WTC11 (cell line): ENCODE measurements around the gene CTRB1. TPM values are rescaled to one million over a fixed set of nuclear protein-coding genes. Genes with fewer than 3 reads are reported as not detected.

ENCODE experiments used
- ATAC-seq: fragments of 200-7000 bp; cut with Tn5 transposase; 2 replicates; pipeline ENCODE4 v1.10.0; 2021; ENCODE audit warnings: mild to moderate bottlenecking, moderate library complexity
- CTCF ChIA-PET: fragments of 300-600 bp; sonication (Branson Sonifier 250); formaldehyde crosslinking; loops from one replicate; lab custom pipeline; 2021; ENCODE audit warnings: antibody characterized with exemption; lab: Charles Lee
- POLR2A ChIA-PET: fragments of 350-600 bp; sonication (Branson Sonifier 250); formaldehyde crosslinking; loops from one replicate; lab custom pipeline; 2021; ENCODE audit warnings: antibody characterized with exemption; lab: Charles Lee
- DNase-seq: peaks from one replicate; pipeline ENCODE4 v3.0.0; 2021; ENCODE audit warnings: low spot score
- H3K27ac Mint-ChIP-seq: 2 replicates; pipeline ENCODE4 v1.8.0; 2021; ENCODE audit warnings: mixed read lengths
- H3K27me3 Mint-ChIP-seq: 2 replicates; pipeline ENCODE4 v1.8.0; 2021; ENCODE audit warnings: low read depth, mild to moderate bottlenecking, moderate library complexity, mixed read lengths
- H3K36me3 Mint-ChIP-seq: 2 replicates; pipeline ENCODE4 v1.8.0; 2021; ENCODE audit warnings: mixed read lengths
- H3K4me1 Mint-ChIP-seq: 2 replicates; pipeline ENCODE4 v1.8.0; 2022; ENCODE audit warnings: mixed read lengths
- H3K4me3 Mint-ChIP-seq: 2 replicates; pipeline ENCODE4 v1.8.0; 2021; ENCODE audit warnings: mild to moderate bottlenecking, moderate library complexity, mixed read lengths
- H3K9me3 Mint-ChIP-seq: 2 replicates; pipeline ENCODE4 v1.8.0; 2021; ENCODE audit warnings: mixed read lengths
- AFF4 ChIP-seq: sonication (generic); formaldehyde crosslinking; IDR thresholded peaks from 2 replicates; pipeline ENCODE4 v1.8.1; 2023; ENCODE audit warnings: mild to moderate bottlenecking, missing genetic modification reagents, borderline replicate concordance
- ATF1 ChIP-seq: sonication (generic); formaldehyde crosslinking; IDR thresholded peaks from 2 replicates; pipeline ENCODE4 v1.8.1; 2023; ENCODE audit warnings: mild to moderate bottlenecking, moderate library complexity, missing genetic modification reagents
- CBFB ChIP-seq: sonication (generic); formaldehyde crosslinking; IDR thresholded peaks from 2 replicates; pipeline ENCODE4 v1.8.1; 2022; ENCODE audit warnings: mild to moderate bottlenecking, low read depth, missing genetic modification reagents
- E2F5 ChIP-seq: sonication (generic); formaldehyde crosslinking; IDR thresholded peaks from 2 replicates; pipeline ENCODE4 v1.8.1; 2022; ENCODE audit warnings: mild to moderate bottlenecking, moderate library complexity, missing genetic modification reagents
- ELF4 ChIP-seq: sonication (generic); formaldehyde crosslinking; IDR thresholded peaks from 2 replicates; pipeline ENCODE4 v1.8.1; 2022; ENCODE audit warnings: low read depth, mild to moderate bottlenecking, moderate library complexity, missing genetic modification reagents
- FOXK1 ChIP-seq: sonication (generic); formaldehyde crosslinking; IDR thresholded peaks from 2 replicates; pipeline ENCODE4 v1.8.0; 2022; ENCODE audit warnings: mild to moderate bottlenecking, moderate library complexity, missing genetic modification reagents
- GABPB1 ChIP-seq: sonication (generic); formaldehyde crosslinking; IDR thresholded peaks from 2 replicates; pipeline ENCODE4 v1.8.1; 2023; ENCODE audit warnings: mild to moderate bottlenecking, missing genetic modification reagents
- GTF2I ChIP-seq: fragments of 250-450 bp; sonication (Bioruptor Pico); conservative IDR thresholded peaks from 2 replicates; pipeline ENCODE4 v1.4.0; 2021; ENCODE audit warnings: mild to moderate bottlenecking
- MAX ChIP-seq: sonication (generic); formaldehyde crosslinking; IDR thresholded peaks from 2 replicates; pipeline ENCODE4 v1.8.0; 2022; ENCODE audit warnings: mild to moderate bottlenecking, missing genetic modification reagents
- MLX ChIP-seq: sonication (generic); formaldehyde crosslinking; IDR thresholded peaks from 2 replicates; pipeline ENCODE4 v1.8.1; 2023; ENCODE audit warnings: mild to moderate bottlenecking, missing genetic modification reagents, moderate library complexity
- MXD4 ChIP-seq: fragments of 250-450 bp; sonication (Bioruptor Pico); IDR thresholded peaks from 2 replicates; pipeline ENCODE4 v1.8.0; 2021; ENCODE audit warnings: mild to moderate bottlenecking, moderate library complexity, borderline replicate concordance
- NFATC4 ChIP-seq: fragments of 250-450 bp; sonication (Bioruptor Pico); IDR thresholded peaks from 2 replicates; pipeline ENCODE4 v1.9.0; 2021; ENCODE audit warnings: mild to moderate bottlenecking
- NR2C2 ChIP-seq: sonication (generic); formaldehyde crosslinking; IDR thresholded peaks from 2 replicates; pipeline ENCODE4 v1.8.0; 2022; ENCODE audit warnings: mild to moderate bottlenecking, missing genetic modification reagents
- NR3C1 ChIP-seq: sonication (generic); formaldehyde crosslinking; conservative IDR thresholded peaks from 2 replicates; pipeline ENCODE4 v1.8.1; 2023; ENCODE audit warnings: low read depth, mild to moderate bottlenecking, missing genetic modification reagents
- PREB ChIP-seq: sonication (generic); formaldehyde crosslinking; IDR thresholded peaks from 2 replicates; pipeline ENCODE4 v1.8.1; 2022; ENCODE audit warnings: mild to moderate bottlenecking, missing genetic modification reagents, moderate library complexity, borderline replicate concordance
- SP1 ChIP-seq: sonication (generic); formaldehyde crosslinking; conservative IDR thresholded peaks from 2 replicates; pipeline ENCODE4 v1.8.1; 2022; ENCODE audit warnings: missing genetic modification reagents
- USF2 ChIP-seq: sonication (generic); formaldehyde crosslinking; IDR thresholded peaks from 2 replicates; pipeline ENCODE4 v1.8.1; 2023; ENCODE audit warnings: mild to moderate bottlenecking, missing genetic modification reagents, moderate library complexity
- ZNF219 ChIP-seq: sonication (generic); formaldehyde crosslinking; IDR thresholded peaks from 2 replicates; pipeline ENCODE4 v1.8.0; 2023; ENCODE audit warnings: missing genetic modification reagents, mild to moderate bottlenecking, borderline replicate concordance
- ZNF281 ChIP-seq: sonication (generic); formaldehyde crosslinking; IDR thresholded peaks from 2 replicates; pipeline ENCODE4 v1.8.0; 2023; ENCODE audit warnings: mild to moderate bottlenecking, missing genetic modification reagents
- ZNF671 ChIP-seq: fragments of 250-450 bp; sonication (Bioruptor Pico); IDR thresholded peaks from 2 replicates; pipeline ENCODE4 v1.8.0; 2021; ENCODE audit warnings: mild to moderate bottlenecking
- total RNA-seq: library from RNA; stranded (reverse); gene quantifications from 3 replicates; pipeline ENCODE4 v1.2.3, GENCODE V29; 2021

Gene CTRB1
- total RNA-seq, 1 experiment from 2014 or later, result 3.9 TPM

- CTCF ChIA-PET, result interaction anchor here (0.8 to 4.8 kb wide), 5 partner anchors 10 to 141 kb away, joined by 3 to 44 read pairs (median 7); no protein-coding TSS in a partner anchor
Measured at GRCh38 chr16:75244225-75244809, 25.5 kb downstream of the CTRB1 start.

GRCh38 chr16:75244844-75245758, 26.3 kb downstream of the CTRB1 start:
- ATAC-seq, result peak; percentile 56

More at GRCh38 chr16:75244225-75244809, 25.5 kb downstream of the CTRB1 start:
- peaks cover 63% of the 10 kb centered on the region for H3K4me1 Mint-ChIP-seq
- H3K27me3 Mint-ChIP-seq, result no peaks in the 10 kb centered on the region
- H3K27ac Mint-ChIP-seq, result peak overlapping the region; percentile 98
- no peak for ATAC-seq
- no peak for DNase-seq
- H3K9me3 Mint-ChIP-seq, result no peaks in the 10 kb centered on the region
- peaks cover 37% of the 10 kb centered on the region for H3K36me3 Mint-ChIP-seq
- TF ChIP-seq E2F5 (no peak), ELF4 (CRISPR knock-in tag) (no peak), MLX (no peak), SP1 (CRISPR knock-in tag) (no peak), ZNF219 (no peak)
- POLR2A ChIA-PET, result interaction anchor here (2.6 kb wide), 1 partner anchor 10 kb away, joined by 13 read pairs; no protein-coding TSS in a partner anchor
- no peak overlapping the region for H3K4me3 Mint-ChIP-seq

More at GRCh38 chr16:75244844-75245758, 26.3 kb downstream of the CTRB1 start:
- Mint-ChIP-seq H3K4me1 (peaks cover 68% of the 10 kb centered on the region), H3K27ac (peak overlapping the region; percentile 98), H3K36me3 (peaks cover 33% of the 10 kb centered on the region)
- ChIA-PET CTCF (interaction anchor here (0.8 to 4.8 kb wide), 5 partner anchors 10 to 46 kb away, joined by 3 to 44 read pairs (median 7); no protein-coding TSS in a partner anchor), POLR2A (interaction anchor here (1.3 to 2.6 kb wide), 2 partner anchors 9 to 12 kb away, joined by 6 to 13 read pairs; no protein-coding TSS in a partner anchor)
- peak; percentile 68 for DNase-seq
- TF ChIP-seq ZNF281 (CRISPR knock-in tag), result no peak
- TF ChIP-seq ATF1 (CRISPR knock-in tag), result no peak
- TF ChIP-seq PREB (CRISPR knock-in tag), result 0 out of 2 replicates have a peak, but pooled peaks have one; percentile 20
- no peak for TF ChIP-seq ZNF671
- TF ChIP-seq NFATC4 (CRISPR knock-in tag), result no peak
- TF ChIP-seq AFF4 (CRISPR knock-in tag), result no peak
- no peak for TF ChIP-seq GTF2I (CRISPR knock-in tag)
- no peak for TF ChIP-seq CBFB (CRISPR knock-in tag)
- TF ChIP-seq MXD4 (CRISPR knock-in tag), result no peak
- TF ChIP-seq NR3C1 (CRISPR knock-in tag), result no peak
- no peak for TF ChIP-seq USF2
- 0 out of 2 replicates have a peak, but pooled peaks have one; percentile 22 for TF ChIP-seq MAX
- peak; percentile 21; the same call in 1 of the 2 replicates for TF ChIP-seq FOXK1
- peak; percentile 66 for TF ChIP-seq GABPB1 (CRISPR knock-in tag)
- no peak for TF ChIP-seq NR2C2
- TF ChIP-seq, all 79 proteins: peak for 4
- Mint-ChIP-seq H3K9me3 (no peaks in the 10 kb centered on the region), H3K27me3 (no peaks in the 10 kb centered on the region), H3K4me3 (no peak overlapping the region)
